Stimulated activated CD4-positive, alpha-beta T cell treated with anti-CD3 and anti-CD28 coated beads, Interleukin-12 subunit alpha, Interleukin-12 subunit beta, amount 100 ng/mL, for 24 hours (primary cell): ENCODE data around the gene PAIP2.

Source experiments
- DNase-seq, 2 experiments: peaks; one replicate each; pipeline ENCODE4 v3.0.0-alpha.2; 2020; ENCODE audit warnings: low read depth in 2 of 2

The PAIP2 gene

DNA sequence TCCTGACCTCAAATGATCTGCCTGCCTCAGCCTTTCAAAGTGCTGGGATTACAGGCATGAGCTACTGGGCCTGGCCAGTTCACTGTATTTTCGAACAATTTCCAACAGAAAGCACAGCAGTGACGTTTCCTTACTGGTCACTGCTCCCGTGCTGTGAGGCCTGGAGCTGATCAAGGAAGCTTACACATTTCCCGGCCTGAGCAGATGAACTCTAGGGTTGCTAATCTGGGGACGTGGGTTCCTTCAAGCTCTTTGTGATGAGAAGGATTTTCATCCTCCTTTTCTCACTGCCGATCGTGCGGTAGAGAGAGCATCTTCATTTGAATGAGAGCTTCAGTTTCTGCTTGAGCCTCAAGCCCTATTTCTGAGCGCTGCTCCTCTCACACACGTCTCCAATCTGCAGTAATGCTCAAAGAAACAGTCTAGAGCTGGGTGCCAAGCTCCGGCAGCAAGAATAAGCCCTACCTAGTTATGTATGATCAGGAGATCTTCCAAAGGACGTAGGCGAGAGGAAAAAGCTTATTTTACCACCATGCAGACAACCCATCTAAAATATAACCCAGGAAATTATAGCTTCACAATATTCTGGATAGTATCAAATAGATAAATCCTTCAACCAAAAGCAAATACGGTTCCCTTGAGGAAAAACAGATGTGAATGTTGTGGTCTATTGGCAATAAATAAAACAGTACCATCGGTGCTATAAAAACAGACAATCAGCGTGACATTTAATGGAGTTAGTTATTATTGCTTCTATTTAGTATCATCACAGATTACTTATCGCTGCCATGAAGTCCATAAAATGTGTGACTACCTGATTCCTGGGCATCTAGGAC lies 69.6 kb downstream of the PAIP2 start:
- no peak for DNase-seq

DNA sequence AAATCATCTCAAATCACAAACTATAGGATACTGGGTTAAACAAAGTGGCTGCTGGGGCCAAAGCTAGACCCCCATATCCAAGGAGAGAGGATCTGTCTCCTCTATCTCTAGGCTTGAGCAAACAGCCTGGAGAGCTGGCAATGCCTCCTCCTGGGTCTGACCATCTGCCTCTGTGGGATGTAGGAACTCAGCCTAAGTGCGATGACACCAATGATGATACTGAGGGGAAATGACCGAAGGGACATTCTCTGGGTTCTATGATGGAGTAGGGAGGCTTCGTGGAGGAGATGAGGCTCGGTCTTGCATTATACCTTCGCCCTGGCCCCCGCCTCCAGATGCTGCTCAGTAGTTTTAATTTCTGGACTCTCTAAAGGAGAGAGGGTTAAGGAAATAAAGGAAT lies 71.5 kb downstream of the PAIP2 start:
- DNase-seq, result no peak

DNA sequence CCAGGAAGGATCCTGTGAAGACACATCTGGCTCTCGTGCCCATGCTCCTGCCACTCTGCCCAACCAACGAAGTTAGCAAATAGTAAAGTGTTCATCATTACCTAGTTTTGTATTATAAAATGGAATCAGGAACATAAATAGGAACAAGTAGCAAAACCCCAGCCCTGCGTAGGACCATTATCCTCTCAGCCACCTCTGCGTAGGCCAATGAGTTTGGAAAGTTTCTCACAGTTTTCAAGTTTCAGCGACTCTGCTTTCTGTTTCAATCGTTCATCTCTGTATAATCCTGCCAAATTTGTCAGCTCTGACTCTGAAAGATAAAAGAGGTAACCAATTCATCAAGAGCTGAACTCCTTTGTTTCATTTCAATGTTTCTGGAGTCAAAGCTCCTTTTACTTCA lies 72.3 kb downstream of the PAIP2 start:
- DNase-seq, result no peak

DNA sequence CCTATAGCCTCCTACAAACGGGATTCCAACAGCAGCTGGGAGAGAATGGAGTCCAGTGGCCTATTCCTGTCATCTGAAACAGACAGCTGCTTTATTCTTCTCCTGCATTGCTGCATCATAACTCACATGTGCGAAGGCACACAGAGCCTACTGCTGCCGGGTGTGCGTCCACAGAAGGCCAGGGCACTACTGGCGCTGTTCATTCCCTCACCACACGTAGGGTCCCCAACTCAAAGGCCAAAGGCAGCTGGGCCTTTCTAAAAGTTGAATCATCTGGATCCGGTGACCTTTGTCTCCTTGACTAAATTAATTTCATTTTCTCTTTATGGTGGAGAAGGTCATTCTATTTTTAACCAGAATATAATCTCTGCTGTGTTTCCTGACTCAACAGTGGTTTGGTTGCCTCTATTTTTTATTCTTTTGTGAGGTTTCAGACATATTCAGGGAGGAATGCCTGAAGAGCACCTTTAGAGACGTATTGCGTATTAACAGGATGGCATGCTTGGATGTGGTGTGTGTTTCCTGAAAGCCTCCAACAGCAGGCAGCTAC lies 73.0 kb downstream of the PAIP2 start:
- no peak for DNase-seq

DNA sequence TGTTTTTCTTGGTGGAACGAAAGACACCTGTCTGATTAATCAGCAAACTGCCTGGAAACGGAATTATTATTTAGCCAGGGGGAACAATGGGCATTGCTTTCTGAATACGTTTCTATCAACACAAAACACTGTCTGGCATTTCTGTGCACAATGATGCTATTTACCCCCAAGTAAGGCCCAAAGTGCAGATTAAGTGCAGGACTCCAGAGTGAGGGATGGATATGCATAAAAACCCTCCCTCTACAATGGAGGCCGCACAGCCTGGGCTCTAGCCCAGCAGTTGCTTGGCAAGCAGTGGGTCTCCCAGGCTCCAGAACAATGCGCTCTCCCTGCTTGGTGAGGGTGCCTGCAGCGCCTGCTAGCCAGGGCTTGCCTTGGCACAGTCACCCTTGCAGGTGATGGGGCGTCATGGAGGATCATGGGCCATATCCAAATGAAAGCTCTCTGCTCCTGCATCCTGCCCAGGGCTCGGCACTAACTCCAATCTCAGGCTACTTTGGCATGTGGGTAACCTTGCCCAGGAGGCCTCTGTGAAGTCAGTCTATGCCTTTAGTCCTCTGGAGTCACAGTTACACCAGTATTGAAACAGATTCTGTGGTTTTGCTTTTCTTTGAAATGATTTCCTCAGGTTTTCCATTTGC lies 73.7 kb downstream of the PAIP2 start:
- DNase-seq, result no peak

DNA sequence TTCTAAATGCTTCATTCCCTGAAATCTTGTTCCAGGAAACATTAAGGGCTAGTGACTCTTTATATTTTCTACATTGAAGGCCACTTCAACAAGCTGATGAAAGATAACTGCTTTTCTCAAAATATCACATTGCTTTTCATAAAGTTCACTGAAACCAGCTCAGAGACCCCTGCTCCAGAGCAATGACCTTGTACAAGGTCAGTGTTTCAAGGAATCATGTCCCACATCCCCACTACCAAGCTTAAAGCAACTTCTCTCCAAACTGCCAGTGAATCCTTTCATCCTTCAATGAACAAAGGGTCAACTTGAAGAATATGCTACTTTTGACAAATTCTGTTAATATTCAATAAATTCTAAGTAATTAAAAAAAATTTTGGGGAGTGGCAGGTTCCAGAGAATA lies 74.2 kb downstream of the PAIP2 start:
- DNase-seq, result no peak

DNA sequence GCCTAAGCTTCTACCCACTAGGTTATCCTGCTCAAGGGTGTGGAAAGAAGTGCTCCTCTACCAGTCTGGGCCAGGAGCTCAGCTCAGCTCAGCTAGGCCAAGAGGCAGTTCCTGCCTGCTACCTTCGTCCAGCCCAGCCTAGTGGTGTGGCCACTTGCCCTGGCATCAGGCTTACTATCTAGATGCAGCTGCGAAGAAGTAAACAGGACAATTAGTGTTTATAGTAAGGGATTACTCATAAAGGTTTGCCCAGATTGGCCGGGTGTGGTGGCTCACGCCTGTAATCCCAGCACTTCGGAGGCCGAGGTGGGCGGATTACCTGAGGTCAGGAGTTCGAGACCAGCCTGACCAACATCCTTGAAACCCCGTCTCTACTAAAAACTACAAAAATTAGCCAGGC lies 75.0 kb downstream of the PAIP2 start:
- DNase-seq, result no peak

DNA sequence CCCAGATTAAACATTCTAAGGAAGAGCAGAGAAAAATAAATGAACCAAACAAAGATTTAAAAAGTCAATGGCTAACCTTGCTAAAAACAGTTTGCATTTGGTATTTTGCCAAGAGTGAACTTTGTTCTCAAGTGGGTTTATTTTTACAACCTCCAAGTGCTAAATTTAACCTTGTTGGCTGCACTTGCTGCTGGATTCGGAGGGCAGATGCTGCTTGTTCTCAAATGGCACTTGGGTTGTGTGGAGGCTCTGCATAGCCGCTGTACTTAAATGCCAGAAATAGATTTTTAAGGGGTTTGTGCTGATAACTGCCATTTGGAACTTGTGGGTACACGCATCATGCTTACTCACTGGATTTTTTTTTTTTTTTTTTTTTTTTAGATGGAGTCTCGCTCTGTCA lies 75.6 kb downstream of the PAIP2 start:
- no peak for DNase-seq

DNA sequence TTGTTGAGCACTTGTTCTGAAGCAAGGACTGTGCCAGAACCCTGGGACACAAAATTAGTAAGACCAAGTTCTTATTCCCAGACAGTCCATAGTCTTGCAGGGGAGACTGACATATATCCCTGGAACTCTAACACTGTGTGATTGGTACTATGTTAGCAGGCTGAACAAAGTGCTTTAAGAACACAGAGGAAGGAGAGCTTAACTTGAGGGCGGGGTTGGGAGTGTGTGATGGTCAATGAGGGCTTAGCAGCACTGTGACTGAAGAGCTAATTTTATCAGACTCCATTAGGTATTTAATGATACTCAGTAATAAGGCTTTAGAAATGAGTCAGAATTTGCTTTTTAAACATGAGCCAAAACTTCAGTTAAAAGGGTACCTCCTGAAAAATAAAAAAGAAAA lies 77.1 kb downstream of the PAIP2 start:
- DNase-seq, result no peak
